Left ventricle myocardium superior (tissue), 1 donor: ENCODE measurements around the gene L1TD1. TPM values are rescaled to one million over a fixed set of nuclear protein-coding genes. Genes with fewer than 3 reads are reported as not detected.
"Not testable (repeated sequence)": the region's sequence is repeated elsewhere in the genome, so short reads cannot be mapped to it uniquely, and the experiment has no call there.

ENCODE experiments used
- ATAC-seq: fragments of 200-7000 bp; cut with Tn5 transposase; one replicate; pipeline ENCODE4 v1.9.1; 2020; ENCODE audit warnings: mild to moderate bottlenecking, moderate library complexity
- DNase-seq: peaks from one replicate; pipeline ENCODE4 v3.0.0-alpha.2; 2020
- intact Hi-C: fragments of 100-400 bp; cut with micrococcal nuclease; formaldehyde crosslinking; loops from one replicate; pipeline ENCODE4 v1.11.0; 2022
- long read RNA-seq: library from polyadenylated mRNA; unstranded; transcript quantifications from one replicate; pipeline ENCODE4 v2.0.0, GENCODE V29; 2021
- total RNA-seq: library from RNA; stranded (reverse); fragmentation: NEBNext Ultra II Directional; extraction: Animal tissue kit (Norgen Biotek cat#: 25700); gene quantifications from one replicate; pipeline ENCODE4 v1.2.1, GENCODE V29; 2021
- donor health status: DM: no; HTN: yes; CAD: no; lungs with severe emphysema.

L1TD1 gene
- 0.05 TPM for total RNA-seq
- long read RNA-seq = 0 reads

DNA sequence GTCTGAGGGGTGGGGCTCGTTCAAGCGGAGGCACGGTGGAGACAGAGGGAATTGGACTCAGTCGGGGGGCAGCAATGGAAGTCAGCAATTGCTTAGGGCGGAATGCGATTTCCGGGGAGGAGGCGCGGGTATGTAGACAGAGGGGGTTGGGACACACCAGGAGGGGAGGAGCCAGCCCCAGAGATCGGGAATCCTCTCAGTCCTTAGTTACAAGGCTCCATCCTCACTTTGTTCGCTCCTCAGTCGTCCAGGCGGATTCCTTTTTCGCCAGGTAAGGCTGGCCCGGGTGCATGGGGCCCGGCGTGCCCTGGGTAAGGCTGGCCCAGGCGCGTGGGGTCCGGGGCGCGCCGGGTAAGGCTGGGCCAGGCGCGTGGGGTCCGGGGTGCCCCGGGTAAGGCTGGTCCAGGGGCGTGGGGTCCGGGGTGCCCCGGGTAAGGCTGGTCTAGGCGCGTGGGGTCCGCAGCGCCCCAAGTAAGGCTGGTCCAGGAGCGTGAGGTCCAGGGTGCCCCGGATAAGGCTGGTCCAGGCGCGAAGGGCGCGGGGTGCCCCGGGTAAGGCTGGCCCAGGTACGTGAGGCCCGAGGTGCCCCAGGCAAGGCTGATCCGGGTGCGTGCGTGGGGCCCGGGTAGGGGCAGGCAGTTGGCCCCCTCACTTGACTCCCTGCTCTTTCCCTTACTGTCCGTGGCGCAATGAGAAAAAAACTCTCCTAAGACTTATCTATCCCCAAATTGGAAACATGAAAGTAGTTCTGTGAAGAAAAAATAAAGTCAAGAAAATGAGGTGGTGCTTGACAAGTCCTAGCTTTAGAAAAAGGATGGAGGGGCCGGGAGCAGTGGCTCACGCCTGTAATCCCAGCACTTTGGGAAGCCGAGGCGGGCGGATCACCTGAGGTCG is at the start of gene L1TD1:
TSS of gene L1TD1 (plus strand) at position 199 of the 894 bp plus-strand sequence. CDS start 11,780 bp downstream, outside the sequence.
- intact Hi-C loops = no loop called here
- ATAC-seq = no peak
- DNase-seq = no peak

GRCh38 chr1:62159940-62160348 is 34.7 kb upstream of the L1TD1 start:
- ATAC-seq = no peak
- DNase-seq = no peak
- intact Hi-C loops = no loop called here

- ATAC-seq = no peak
- no peak for DNase-seq
- intact Hi-C loops = no loop called here
Measured at GRCh38 chr1:62161711-62162110, 32.9 kb upstream of the L1TD1 start.

DNA sequence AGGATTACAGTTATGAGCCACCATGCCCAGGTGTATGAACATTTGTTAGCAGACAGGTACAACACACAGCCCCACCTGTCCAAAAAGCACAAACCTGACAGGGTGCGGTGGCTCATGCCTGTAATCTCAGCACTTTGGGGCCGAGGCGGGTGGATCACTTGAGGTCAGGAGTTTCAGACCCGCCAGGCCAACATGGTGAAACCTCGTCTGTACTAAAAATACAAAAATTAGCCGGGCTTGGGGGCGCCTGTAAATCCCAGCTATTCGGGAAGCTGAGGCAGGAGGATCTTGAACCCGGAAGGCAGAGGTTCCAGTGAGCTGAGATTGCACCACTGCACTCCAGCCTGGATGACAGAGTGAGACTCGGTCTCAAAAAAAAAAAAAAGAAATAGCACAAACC is 24.3 kb upstream of the L1TD1 start:
- intact Hi-C loops, ATAC-seq, DNase-seq: not testable (repeated sequence)

DNA sequence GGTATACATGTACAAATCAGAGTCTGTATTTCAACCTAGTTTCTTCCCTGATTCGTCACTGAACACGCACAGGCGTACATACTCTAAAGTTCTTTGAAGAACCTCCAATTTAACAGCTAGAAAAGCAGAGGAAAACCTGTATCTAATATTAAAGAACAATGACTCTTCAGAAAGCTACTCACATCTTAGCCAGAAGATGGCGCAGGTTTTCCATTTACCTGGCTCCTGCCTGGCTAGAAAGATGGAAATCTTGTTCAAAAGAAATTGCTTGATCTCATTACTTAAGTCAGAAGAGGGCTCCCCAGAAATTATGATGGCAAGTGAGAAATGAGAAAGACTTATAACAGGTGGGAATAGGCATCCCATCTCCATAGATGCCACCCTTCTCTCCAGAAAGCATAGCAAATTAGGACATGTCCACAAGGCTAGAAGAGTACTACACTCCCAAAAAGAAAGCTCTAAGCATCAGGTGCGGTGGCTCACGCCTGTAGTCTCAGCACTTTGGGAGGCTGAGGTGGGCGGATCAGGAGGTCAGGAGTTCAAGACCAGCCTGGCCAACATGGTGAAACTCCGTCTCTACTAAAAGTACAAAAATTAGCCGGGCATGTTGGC is 19.0 kb upstream of the L1TD1 start:
- DNase-seq = no peak
- intact Hi-C loops = loop anchor here (2.0 kb wide), 1 partner anchor 231 kb away; no protein-coding TSS in a partner anchor
- ATAC-seq = no peak

GRCh38 chr1:62176597-62177312 is 17.9 kb upstream of the L1TD1 start:
- ATAC-seq (no peak), DNase-seq (no peak)
- intact Hi-C loops = no loop called here

DNA sequence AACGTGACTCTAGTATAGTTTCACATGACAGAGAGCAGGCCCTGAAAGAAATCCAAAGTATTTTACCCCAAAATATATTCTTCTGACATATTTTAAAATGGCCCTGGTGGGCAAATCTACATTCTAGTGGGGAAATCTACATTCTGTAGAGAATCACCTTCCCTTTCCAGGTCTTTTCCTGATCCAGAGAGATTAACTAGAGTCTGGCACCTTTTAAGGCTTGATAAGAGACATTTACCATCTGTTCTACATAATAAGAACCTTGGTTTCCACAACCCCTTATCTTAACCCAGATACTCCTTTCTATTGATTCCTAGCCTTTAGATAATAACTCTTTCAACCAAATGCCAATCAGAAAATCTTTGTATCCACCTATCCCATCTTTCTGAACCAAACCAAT is 17.0 kb upstream of the L1TD1 start:
- intact Hi-C loops = no loop called here
- DNase-seq (no peak), ATAC-seq (no peak)

DNA sequence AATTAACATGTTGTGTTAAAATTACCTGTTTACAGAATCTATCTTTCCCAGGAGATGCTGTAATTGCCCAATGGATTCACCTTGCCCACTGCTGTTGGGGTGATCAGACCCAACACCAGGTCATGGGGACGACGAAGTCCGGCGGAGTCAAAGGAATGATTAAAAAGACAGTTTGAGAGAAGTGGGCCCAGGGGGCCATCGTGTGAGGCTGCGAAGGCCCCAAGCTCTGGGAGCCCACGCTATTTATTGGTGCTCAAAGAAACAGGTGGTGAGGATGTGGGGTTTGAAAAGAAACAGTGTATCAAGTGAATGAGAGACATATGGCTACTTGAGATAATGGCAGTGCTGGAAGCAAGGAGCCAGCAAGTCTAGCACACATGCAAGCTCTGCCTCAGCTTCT is 16.3 kb upstream of the L1TD1 start:
- DNase-seq (no peak), ATAC-seq (no peak)
- intact Hi-C loops = no loop called here

DNA sequence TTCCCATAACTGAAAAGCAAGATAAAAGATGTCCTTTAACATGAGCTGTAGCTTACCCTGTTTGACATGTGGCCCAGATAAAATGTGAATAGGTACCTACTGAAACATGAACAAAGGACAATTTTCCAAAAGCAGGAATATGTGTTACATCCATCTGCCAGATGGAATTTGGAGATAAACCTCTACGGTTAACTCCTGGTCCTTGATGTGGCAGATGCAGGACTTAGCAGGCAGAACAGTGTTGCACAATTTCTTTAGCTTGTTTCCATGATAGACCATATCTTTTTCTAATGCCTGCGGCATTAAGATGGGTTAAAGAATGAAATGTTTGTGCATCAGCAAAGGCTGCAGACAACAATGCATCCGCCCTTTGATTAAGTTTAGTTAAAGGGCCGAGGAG is 14.6 kb upstream of the L1TD1 start:
- ATAC-seq, DNase-seq, intact Hi-C loops: not testable (repeated sequence)

- DNase-seq (no peak), ATAC-seq (no peak)
- intact Hi-C loops = no loop called here
Measured at GRCh38 chr1:62180639-62181038, 14.0 kb upstream of the L1TD1 start.

- ATAC-seq = no peak
- DNase-seq = no peak
- intact Hi-C loops = no loop called here
Measured at GRCh38 chr1:62181532-62181931, 13.1 kb upstream of the L1TD1 start.

DNA sequence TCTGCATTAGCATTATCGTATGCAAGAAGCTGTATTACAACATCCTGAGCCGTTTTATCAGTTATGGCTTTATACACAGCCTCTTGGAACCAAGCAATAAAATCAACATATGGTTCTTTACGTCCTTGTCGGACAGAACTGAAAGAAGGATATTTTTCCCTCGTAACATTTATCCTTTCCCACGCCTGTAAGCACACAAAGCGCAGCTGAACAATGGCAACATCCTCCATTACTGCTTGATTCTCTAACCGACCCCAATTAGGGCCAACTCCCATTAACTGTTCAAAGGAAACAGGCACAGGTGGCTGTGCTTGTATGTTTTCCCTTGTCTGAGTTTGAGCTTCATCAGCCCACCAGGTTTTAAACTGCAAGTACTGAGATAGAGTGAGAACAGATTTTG is 12.5 kb upstream of the L1TD1 start:
- intact Hi-C loops, DNase-seq, ATAC-seq: not testable (repeated sequence)

DNA sequence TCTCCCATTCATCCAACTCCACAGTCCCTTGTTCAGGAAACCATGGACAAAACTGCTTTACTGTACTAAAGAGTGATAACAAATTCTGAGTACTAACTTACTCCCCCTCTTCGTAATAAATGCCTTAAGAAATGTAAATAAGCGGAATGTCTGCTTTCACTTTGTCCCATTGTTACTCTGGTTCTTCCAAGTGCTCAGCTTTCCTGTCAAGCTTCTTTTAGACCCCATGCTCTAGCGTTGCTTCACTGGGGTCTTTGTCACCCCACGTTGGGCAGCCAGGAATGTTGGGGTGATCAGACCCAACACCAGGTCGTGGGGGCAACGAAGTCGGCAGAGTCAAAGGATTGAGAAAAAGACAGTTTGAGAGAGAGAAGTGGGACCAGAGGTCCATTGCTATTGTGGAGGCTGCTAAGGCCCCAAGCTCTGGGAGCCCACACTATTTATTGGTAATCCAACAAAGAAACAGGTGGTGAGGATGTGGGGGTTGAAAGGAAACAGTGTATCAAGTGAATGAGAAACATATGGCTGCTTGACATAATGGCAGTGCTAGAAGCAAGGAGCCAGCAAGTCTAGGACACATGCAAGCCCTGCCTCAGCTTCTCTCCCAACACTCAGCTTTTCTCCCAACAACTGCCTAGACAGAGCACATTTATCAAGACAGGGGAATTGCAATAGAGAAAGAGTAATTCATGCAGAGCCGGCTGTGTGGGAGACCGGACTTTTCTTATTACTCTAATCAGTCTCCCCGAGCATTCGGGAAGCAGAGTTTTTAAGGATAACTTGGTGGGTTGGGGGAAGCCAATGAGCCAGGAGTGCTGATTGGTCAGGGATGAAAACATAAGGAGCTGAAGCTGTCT is 11.3 kb upstream of the L1TD1 start:
- intact Hi-C loops, ATAC-seq, DNase-seq: not testable (repeated sequence)

- no peak for DNase-seq
- intact Hi-C loops = no loop called here
- ATAC-seq = no peak
Measured at GRCh38 chr1:62184336-62184735, 10.3 kb upstream of the L1TD1 start.

DNA sequence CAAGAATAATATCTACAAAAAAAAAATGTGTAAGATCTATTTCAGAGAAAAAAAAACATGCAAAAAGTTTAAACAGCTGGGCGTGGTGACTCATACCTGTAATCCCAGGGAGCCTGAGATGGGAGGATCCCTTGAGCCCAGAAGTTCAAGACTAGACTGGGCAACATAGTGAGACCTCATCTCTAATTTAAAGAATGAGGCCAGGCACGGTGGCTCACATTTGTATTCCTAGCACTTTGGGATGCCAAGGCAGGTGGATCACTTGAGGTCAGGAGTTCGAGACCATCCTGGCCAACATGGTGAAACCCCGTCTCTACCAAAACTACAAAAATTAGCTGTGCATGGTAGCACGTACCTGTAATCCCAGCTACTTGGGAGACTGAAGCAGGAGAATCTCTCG is 9.4 kb upstream of the L1TD1 start:
- ATAC-seq, DNase-seq, intact Hi-C loops: not testable (repeated sequence)

DNA sequence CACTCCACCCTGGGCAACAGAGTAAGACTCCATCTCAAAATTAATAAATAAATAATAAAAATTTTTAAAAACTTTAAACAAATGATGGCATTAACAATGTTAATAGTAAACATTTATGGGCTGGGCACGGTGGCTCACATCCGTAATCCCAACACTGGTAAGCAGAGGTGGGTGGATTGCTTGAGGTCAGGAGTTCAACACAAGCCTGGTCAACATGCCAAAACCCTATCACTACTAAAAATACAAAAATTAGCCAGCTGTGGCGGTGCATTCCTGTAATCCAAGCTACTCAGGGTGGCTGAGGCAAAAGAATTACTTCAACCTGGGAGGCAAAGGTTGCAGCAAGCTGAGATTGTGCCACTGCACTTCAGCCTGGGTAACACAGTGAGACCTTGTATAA is 9.0 kb upstream of the L1TD1 start:
- intact Hi-C loops = no loop called here
- ATAC-seq (no peak), DNase-seq (no peak)

DNA sequence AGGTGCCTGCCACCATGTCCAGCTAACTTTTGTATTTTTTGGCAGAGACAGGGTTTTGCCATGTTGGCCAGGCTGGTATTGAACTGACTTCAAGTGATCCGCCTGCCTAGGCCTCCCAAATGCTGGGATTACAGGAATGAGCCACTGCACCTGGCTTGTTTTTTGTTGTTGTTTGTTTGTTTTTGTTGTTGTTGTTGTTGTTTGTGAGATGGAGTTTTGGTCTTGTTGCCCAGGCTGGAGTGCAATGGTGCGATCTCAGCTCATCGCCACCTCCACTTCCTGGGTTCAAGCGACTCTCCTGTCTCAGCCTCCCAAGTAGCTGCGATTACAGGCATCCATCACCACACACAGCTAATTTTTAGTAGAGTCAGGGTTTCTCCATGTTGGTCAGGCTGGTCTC is 7.1 kb upstream of the L1TD1 start:
- DNase-seq (no peak), ATAC-seq (no peak)
- intact Hi-C loops = no loop called here

GRCh38 chr1:62188111-62188510 is 6.5 kb upstream of the L1TD1 start:
- intact Hi-C loops = no loop called here
- no peak for ATAC-seq
- no peak for DNase-seq

GRCh38 chr1:62196086-62196690 is 1.5 kb downstream of the L1TD1 start:
- DNase-seq = no peak
- no peak for ATAC-seq
- intact Hi-C loops = no loop called here
